ENCODE results near the gene TGFB1. TPM values are rescaled to one million over a fixed set of nuclear protein-coding genes. Genes with fewer than 3 reads are reported as not detected.
A peak's percentile ranks its signal among the peaks of the same experiment; 100 is the strongest.

The TGFB1 gene
- total RNA-seq, 1 experiment from 2014 or later = 42.6 TPM

DNA sequence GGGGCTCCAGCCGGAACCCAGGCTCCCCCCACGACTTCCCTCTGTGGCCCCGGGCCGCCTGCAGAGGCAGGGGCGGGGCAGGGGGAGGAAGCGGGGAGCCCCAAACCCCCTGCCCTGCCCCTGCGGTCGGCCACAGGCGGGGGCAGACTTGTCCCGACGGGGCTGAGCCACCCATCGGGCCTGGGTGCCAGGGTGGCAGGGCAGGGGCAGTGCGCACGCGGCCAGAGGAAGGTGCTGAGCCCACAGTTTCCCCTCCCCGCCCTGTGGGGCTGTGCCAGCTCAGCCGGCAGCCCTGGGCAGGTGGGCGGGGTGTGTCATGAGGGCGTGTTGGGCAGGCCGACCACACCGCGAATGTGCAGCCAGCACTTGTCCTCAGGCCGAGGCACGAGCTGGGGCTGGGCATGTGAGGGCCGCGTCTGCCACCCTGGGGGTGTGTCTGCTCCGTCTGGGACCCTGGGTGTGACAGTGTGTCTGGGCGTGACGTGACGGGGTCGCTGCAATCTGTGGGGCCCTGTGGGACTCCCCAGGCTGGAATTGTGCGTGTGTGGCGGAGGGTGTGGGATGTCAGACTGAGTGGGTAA is 26.1 kb downstream of the TGFB1 start:
- Histone ChIP-seq H3K9me3 (ENCODE audit: control insufficient read depth, insufficient read depth, low read depth, low read length) (no peaks in the 10 kb centered on the region), H3K27ac (ENCODE audit: low read length) (peak overlapping the region; percentile 32; the same call in 1 of the 2 replicates), H3K36me3 (ENCODE audit: control insufficient read depth, insufficient read depth, low read length) (no peaks in the 10 kb centered on the region), H3K27me3 (ENCODE audit: control insufficient read depth, insufficient read depth, low read length) (no peaks in the 10 kb centered on the region), H3K4me3 (ENCODE audit: low read depth in 2 of 2, low read length in 2 of 2) (no peak overlapping the region), H3K4me1 (ENCODE audit: control insufficient read depth, insufficient read depth, low read length) (peaks cover 43% of the 10 kb centered on the region)
- POLR2A ChIA-PET = interaction anchor here (0.6 kb wide), 1 partner anchor 64 kb away, joined by 3 read pairs; no protein-coding TSS in a partner anchor
- no peak for DNase-seq (ENCODE audit: low read depth, low spot score)
- CTCF ChIA-PET = interaction anchor here (0.5 kb wide), 1 partner anchor 123 kb away, joined by 6 read pairs; no protein-coding TSS in a partner anchor
- in situ Hi-C loops (cut with HindIII; ENCODE audit: low pct_unique_long_range_greater_than_20kb, low sequenced_read_pairs) = no loop called here
- TF ChIP-seq SIN3A (IDR thresholded peaks at IDR 0.05; ENCODE audit: borderline replicate concordance, insufficient read depth, low read depth, low read length) = no peak
- TF ChIP-seq, protein P1, sequence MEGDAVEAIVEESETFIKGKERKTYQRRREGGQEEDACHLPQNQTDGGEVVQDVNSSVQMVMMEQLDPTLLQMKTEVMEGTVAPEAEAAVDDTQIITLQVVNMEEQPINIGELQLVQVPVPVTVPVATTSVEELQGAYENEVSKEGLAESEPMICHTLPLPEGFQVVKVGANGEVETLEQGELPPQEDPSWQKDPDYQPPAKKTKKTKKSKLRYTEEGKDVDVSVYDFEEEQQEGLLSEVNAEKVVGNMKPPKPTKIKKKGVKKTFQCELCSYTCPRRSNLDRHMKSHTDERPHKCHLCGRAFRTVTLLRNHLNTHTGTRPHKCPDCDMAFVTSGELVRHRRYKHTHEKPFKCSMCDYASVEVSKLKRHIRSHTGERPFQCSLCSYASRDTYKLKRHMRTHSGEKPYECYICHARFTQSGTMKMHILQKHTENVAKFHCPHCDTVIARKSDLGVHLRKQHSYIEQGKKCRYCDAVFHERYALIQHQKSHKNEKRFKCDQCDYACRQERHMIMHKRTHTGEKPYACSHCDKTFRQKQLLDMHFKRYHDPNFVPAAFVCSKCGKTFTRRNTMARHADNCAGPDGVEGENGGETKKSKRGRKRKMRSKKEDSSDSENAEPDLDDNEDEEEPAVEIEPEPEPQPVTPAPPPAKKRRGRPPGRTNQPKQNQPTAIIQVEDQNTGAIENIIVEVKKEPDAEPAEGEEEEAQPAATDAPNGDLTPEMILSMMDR (IDR thresholded peaks at IDR 0.05) = no peak
- TF ChIP-seq, protein P2, sequence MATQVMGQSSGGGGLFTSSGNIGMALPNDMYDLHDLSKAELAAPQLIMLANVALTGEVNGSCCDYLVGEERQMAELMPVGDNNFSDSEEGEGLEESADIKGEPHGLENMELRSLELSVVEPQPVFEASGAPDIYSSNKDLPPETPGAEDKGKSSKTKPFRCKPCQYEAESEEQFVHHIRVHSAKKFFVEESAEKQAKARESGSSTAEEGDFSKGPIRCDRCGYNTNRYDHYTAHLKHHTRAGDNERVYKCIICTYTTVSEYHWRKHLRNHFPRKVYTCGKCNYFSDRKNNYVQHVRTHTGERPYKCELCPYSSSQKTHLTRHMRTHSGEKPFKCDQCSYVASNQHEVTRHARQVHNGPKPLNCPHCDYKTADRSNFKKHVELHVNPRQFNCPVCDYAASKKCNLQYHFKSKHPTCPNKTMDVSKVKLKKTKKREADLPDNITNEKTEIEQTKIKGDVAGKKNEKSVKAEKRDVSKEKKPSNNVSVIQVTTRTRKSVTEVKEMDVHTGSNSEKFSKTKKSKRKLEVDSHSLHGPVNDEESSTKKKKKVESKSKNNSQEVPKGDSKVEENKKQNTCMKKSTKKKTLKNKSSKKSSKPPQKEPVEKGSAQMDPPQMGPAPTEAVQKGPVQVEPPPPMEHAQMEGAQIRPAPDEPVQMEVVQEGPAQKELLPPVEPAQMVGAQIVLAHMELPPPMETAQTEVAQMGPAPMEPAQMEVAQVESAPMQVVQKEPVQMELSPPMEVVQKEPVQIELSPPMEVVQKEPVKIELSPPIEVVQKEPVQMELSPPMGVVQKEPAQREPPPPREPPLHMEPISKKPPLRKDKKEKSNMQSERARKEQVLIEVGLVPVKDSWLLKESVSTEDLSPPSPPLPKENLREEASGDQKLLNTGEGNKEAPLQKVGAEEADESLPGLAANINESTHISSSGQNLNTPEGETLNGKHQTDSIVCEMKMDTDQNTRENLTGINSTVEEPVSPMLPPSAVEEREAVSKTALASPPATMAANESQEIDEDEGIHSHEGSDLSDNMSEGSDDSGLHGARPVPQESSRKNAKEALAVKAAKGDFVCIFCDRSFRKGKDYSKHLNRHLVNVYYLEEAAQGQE (IDR thresholded peaks at IDR 0.05; ENCODE audit: insufficient read depth in 1 of 2, low read depth in 2 of 2, low read length in 1 of 2) = no peak
- TF ChIP-seq POLR2AphosphoS5 (IDR thresholded peaks at IDR 0.05; ENCODE audit: low read depth, low read length) = no peak
- no peak for TF ChIP-seq TCF7L2 (IDR thresholded peaks at IDR 0.05; ENCODE audit: low read depth, low read length)
- no TSS peak for BruUV-seq (replicated peaks)
- intact Hi-C loops (cut with micrococcal nuclease; ENCODE audit: unreplicated experiment) = no loop called here
- no peak for ATAC-seq

DNA sequence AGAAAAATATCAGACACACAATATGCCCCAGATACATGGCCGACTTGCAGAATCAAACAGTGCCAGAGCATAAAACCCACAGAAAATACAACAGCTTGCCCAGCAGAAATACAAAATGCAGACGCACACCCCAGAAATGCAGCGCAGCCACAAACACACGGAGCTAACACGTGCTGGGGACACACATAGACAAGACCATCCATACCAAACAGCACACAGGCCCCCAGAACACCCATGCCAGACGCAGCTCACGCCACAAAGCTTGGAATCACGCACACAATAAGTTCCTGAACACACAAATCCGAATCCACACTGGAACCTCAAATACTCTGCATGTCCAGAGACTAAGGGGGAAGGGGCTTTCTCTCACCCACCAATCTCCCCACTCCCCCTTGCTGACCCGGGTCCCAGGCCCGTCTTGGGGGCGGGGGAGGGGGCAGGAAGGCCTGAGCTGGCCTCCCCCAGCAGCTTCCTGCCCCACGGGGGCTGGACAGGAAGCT is 26.6 kb downstream of the TGFB1 start:
- Histone ChIP-seq H3K36me3 (ENCODE audit: control insufficient read depth, insufficient read depth, low read length) (no peaks in the 10 kb centered on the region), H3K9me3 (ENCODE audit: control insufficient read depth, insufficient read depth, low read depth, low read length) (no peaks in the 10 kb centered on the region), H3K4me3 (ENCODE audit: low read depth in 2 of 2, low read length in 2 of 2) (no peak overlapping the region), H3K27ac (ENCODE audit: low read length) (peak overlapping the region; percentile 32), H3K27me3 (ENCODE audit: control insufficient read depth, insufficient read depth, low read length) (no peaks in the 10 kb centered on the region), H3K4me1 (ENCODE audit: control insufficient read depth, insufficient read depth, low read length) (peaks cover 49% of the 10 kb centered on the region)
- no peak for ATAC-seq
- ChIA-PET CTCF (interaction anchor here (0.5 kb wide), 1 partner anchor 123 kb away, joined by 6 read pairs; no protein-coding TSS in a partner anchor), POLR2A (interaction anchor here (0.6 kb wide), 1 partner anchor 63 kb away, joined by 3 read pairs; no protein-coding TSS in a partner anchor)
- intact Hi-C loops (cut with micrococcal nuclease; ENCODE audit: unreplicated experiment) = no loop called here
- in situ Hi-C loops (cut with HindIII; ENCODE audit: low pct_unique_long_range_greater_than_20kb, low sequenced_read_pairs) = no loop called here
- BruUV-seq (replicated peaks) = no TSS peak
- TF ChIP-seq POLR2AphosphoS5 (IDR thresholded peaks at IDR 0.05; ENCODE audit: low read depth, low read length) (no peak), SIN3A (IDR thresholded peaks at IDR 0.05; ENCODE audit: borderline replicate concordance, insufficient read depth, low read depth, low read length) (no peak), TCF7L2 (IDR thresholded peaks at IDR 0.05; ENCODE audit: low read depth, low read length) (no peak)
- TF ChIP-seq, protein P2 (IDR thresholded peaks at IDR 0.05; ENCODE audit: insufficient read depth in 1 of 2, low read depth in 2 of 2, low read length in 1 of 2) = no peak
- TF ChIP-seq, protein P1 (IDR thresholded peaks at IDR 0.05) = no peak
- DNase-seq (ENCODE audit: low read depth, low spot score) = no peak
